Measurements from ENCODE around the gene CXCL16.
"Not testable (repeated sequence)": the region's sequence is repeated elsewhere in the genome, so short reads cannot be mapped to it uniquely, and the experiment has no call there.

The CXCL16 gene

GRCh38 chr17:4701116-4701515 lies 38.6 kb downstream of the CXCL16 start:
- H3K4me3 ChIP-seq (ENCODE audit: control insufficient read depth, low read depth, low read length): no peak overlapping the region
- TF ChIP-seq, protein P1, sequence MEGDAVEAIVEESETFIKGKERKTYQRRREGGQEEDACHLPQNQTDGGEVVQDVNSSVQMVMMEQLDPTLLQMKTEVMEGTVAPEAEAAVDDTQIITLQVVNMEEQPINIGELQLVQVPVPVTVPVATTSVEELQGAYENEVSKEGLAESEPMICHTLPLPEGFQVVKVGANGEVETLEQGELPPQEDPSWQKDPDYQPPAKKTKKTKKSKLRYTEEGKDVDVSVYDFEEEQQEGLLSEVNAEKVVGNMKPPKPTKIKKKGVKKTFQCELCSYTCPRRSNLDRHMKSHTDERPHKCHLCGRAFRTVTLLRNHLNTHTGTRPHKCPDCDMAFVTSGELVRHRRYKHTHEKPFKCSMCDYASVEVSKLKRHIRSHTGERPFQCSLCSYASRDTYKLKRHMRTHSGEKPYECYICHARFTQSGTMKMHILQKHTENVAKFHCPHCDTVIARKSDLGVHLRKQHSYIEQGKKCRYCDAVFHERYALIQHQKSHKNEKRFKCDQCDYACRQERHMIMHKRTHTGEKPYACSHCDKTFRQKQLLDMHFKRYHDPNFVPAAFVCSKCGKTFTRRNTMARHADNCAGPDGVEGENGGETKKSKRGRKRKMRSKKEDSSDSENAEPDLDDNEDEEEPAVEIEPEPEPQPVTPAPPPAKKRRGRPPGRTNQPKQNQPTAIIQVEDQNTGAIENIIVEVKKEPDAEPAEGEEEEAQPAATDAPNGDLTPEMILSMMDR (IDR thresholded peaks at IDR 0.05; ENCODE audit: control insufficient read depth, insufficient read depth, low read depth, low read length, missing control alignments): no peak

DNA sequence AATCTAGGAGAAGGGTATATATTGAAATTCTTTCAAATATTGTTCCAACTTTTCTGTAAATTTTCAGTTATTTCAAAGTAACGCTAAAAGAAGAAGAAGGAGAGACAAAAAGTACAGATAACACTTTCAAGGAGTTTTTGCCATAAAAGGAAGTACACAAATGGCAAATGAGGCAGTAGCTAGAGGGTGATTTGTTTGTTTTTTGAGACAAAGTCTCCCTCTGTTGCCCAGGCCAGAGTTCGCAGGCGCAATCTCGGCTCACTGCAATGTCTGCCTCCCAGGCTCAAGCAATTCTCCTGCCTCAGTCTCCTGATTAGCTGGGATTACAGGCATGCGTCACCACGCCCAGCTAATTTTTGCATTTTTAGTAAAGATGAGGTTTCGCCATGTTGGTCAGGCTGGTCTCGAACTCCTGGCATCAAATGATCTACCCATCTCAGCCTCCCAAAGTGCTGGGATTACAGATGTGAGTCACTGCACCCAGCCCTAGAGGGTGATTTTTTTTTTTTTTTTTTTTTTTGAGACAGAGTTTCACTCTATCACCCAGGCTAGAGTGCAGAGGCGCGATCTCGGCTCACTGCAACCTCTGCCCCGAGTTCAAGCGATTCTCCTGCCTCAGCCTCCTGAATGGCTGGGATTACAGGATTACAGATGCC lies 40.2 kb downstream of the CXCL16 start:
- H3K4me3 ChIP-seq (ENCODE audit: control insufficient read depth, low read depth, low read length); DNase-seq (ENCODE audit: low read depth): not testable (repeated sequence)

More at GRCh38 chr17:4701116-4701515, 38.6 kb downstream of the CXCL16 start:
- no peak for DNase-seq (ENCODE audit: low read depth)

- TF ChIP-seq, protein P1 (IDR thresholded peaks at IDR 0.05; ENCODE audit: control insufficient read depth, insufficient read depth, low read depth, low read length, missing control alignments): no peak
- H3K4me3 ChIP-seq (ENCODE audit: control insufficient read depth, low read depth, low read length): no peak overlapping the region
- no peak for DNase-seq (ENCODE audit: low read depth)
Observed at GRCh38 chr17:4696437-4696805, 43.3 kb downstream of the CXCL16 start.

DNA sequence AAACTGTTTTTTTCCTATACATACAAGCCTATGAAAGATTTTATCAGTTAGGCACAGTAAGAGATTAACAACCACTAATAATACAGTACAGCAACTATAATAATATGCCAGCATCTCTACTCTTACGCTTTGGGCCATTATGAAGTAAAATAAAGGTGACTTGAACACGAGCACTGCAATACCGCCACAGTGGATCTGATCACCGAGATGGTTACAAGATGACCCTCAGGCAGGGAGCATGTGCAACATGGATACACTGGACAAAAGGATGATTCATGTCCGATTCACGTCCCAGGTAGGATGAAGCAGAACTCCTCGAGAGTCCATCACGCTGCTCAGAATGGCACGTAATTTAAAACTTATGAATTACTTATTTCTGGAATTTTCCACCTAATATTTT lies 46.3 kb downstream of the CXCL16 start:
- H3K4me3 ChIP-seq (ENCODE audit: control insufficient read depth, low read depth, low read length): no peak overlapping the region
- TF ChIP-seq, protein P1 (IDR thresholded peaks at IDR 0.05; ENCODE audit: control insufficient read depth, insufficient read depth, low read depth, low read length, missing control alignments): no peak
- DNase-seq (ENCODE audit: low read depth): no peak

- H3K4me3 ChIP-seq (ENCODE audit: control insufficient read depth, low read depth, low read length): no peak overlapping the region
- no peak for DNase-seq (ENCODE audit: low read depth)
- TF ChIP-seq, protein P1 (IDR thresholded peaks at IDR 0.05; ENCODE audit: control insufficient read depth, insufficient read depth, low read depth, low read length, missing control alignments): no peak
Observed at GRCh38 chr17:4691686-4692085, 48.0 kb downstream of the CXCL16 start.

DNA sequence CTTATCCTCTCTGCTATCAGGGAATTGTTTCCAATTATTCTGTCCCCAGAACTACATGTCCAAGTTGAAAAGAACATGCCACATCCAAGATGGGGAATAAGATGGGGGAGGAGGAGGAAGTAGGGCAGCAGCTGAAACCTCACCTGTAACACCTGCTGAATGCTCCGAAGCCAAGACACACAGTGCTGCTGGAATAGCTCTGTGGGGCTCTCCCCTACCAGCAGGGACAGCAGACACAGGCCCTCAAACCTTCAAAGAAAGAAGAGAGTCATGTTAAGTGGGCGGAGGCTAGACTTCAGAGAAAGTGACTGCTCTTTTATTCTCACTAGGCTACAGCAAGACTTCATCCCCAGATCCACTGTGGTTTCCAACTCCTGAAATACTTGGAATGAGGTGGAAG lies 49.0 kb downstream of the CXCL16 start:
- DNase-seq (ENCODE audit: low read depth): no peak
- no peak overlapping the region for H3K4me3 ChIP-seq (ENCODE audit: control insufficient read depth, low read depth, low read length)
- TF ChIP-seq, protein P1 (IDR thresholded peaks at IDR 0.05; ENCODE audit: control insufficient read depth, insufficient read depth, low read depth, low read length, missing control alignments): no peak

DNA sequence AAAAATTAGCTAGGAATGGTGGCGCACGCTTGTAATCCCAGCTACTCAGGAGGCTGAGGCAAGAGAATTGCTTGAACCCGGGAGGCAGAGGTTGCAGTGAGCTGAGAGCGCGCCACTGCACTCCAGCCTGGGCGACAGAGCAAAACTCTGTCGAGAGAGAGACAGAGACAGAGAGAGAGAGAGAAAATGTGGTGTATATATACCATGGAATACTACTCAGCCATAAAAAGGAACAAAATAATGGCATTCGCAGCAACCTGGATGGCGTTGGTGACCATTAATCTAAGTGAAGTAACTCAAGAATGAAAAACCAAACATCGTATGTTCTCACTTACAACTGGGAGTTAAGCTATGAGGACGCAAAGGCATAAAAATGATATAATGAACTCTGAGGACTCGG lies 49.9 kb downstream of the CXCL16 start:
- not testable (repeated sequence) for DNase-seq (ENCODE audit: low read depth); H3K4me3 ChIP-seq (ENCODE audit: control insufficient read depth, low read depth, low read length)

DNA sequence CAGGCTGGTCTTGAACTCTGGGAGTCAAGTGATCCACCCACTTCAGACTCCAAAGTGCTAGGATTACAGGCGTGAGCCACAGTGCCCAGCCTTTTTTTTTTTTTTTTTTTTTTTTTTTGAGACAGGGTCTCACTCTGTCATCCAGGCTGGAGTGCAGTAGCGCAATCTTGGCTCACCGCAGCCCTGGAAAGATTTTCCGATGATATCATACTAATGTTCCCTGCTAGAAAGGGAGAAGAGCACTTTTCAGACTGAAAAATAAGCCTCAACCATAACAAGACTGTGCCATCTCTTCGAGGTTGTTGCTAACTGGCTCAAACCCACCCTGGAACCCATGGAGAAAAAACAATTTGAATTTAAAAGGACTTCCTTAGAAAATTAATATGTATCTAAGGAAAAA lies 56.0 kb downstream of the CXCL16 start:
- not testable (repeated sequence) for H3K4me3 ChIP-seq (ENCODE audit: control insufficient read depth, low read depth, low read length); DNase-seq (ENCODE audit: low read depth)

Data from AG09309 (cell line).